HPDE6-E6E7 (cell line): ENCODE data around the gene ALAD.
"Not testable (repeated sequence)": the region's sequence is repeated elsewhere in the genome, so short reads cannot be mapped to it uniquely, and the experiment has no call there.

Source experiments
- DNase-seq: peaks from one replicate; pipeline ENCODE4 v3.0.0; 2011; ENCODE audit warnings: missing footprints; ENCODE audit errors: extremely low spot score

Gene ALAD

GRCh38 chr9:113401027-113401792 is at the start of gene ALAD:
TSS of gene ALAD (minus strand) at chr9:113401284. CDS start at chr9:113393559, 7,725 bp downstream.
- peak; percentile 97 for DNase-seq

DNA sequence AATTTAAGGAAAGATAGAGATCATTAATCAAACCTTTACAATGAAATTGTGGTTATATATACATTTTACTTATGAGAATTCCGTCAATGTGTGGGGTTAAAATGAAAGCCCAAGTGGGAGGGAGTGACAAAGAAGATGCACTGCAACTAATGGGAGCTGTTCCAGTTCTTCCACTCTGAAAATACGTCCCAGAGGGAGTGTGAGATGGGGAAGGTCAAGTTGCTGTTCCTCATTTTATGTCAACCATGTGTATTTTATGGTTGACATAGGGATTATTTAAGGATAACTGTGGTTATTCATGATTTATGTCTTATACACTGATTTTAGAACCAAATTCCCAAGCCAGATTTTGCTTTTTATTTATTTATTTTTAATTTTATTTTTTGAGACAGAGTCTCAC is 48.3 kb upstream of the ALAD start:
- no peak for DNase-seq

DNA sequence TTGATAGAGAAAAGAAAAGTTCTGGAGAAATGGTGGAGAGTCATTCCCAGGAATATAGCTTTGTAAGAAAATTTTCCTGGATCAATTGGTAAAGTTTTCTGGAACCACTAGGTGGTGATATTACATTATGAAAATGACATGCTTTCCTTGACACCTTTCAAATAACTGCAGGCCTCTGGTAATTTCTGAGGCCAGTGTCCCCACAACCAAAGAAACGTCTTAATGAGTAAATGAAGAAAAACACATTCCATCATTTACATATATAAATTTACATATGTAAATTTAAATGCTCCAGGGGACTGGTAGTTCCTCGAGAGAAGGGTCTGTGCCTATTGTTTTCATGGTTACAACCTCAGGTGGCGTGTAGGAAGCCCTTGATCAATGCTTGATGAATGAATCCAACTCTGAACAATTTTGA is 45.2 kb upstream of the ALAD start:
- DNase-seq: peak; percentile 48

GRCh38 chr9:113444736-113445135 is 43.7 kb upstream of the ALAD start:
- no peak for DNase-seq

GRCh38 chr9:113437716-113438115 is 36.6 kb upstream of the ALAD start:
- DNase-seq: not testable (repeated sequence)

DNA sequence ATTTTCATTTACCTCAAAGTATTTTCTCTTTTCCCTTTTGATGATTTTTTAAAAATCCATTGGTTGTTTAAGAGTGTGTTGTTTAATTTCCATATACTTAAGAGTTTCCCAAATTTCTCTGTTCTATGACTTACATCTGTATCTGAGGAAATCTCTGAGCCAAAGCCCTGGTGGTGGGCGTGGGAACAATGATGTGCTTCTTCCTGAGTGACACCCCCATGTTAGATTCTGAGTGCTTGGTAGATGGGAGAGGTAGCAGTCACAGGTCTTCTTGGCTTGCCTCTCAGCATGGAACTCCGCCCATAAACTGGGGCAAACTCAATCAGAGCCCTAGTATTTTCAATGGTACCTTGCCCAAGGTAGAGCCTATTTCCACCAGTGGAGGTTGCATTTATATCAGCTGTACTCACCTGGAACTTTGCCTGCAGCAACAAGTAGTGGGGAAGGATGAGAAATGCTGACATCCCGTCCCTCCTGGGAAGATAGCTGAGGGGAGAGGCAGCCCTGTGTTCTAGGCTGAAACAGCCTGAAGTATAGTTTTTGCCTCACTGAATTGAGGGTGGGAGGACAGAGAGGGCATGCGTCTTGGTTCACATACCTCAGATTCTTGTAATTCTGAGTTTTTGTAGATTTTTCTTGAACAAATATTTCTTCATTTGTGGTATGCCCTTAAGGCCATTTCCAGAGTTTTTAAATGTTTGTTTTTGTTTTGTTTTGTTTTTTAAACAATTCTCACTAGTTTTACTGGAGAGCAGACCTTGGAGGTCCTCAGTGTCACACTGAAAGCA is 35.8 kb upstream of the ALAD start:
- DNase-seq: no peak

GRCh38 chr9:113431191-113431590 is 30.1 kb upstream of the ALAD start:
- no peak for DNase-seq

DNA sequence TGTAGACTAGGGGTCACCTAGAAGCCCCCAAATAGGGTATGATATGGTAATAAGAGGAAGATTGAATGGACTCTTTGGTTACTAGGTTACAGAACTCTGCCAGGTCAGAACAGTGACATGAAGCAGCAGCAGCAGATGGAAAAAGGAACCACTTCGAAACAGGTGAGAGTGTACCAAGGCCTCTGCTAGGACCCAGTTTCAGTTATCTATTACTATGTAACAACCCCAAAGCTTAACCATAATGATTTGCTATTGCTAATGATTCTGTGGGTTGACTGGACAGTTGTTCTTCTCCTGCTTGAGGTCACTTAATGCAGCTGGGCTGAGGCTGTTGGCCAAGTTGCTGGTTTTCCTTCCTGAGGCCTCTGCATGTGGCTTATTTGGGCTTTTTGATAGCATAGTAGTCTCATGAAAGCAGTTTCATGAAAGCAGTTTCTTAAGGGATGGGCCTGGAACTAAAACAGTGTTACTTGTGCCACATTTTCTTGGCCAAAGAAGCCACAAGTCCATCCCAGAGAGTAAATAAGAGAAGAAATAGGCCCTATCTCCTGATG is 27.1 kb upstream of the ALAD start:
- DNase-seq: no peak

DNA sequence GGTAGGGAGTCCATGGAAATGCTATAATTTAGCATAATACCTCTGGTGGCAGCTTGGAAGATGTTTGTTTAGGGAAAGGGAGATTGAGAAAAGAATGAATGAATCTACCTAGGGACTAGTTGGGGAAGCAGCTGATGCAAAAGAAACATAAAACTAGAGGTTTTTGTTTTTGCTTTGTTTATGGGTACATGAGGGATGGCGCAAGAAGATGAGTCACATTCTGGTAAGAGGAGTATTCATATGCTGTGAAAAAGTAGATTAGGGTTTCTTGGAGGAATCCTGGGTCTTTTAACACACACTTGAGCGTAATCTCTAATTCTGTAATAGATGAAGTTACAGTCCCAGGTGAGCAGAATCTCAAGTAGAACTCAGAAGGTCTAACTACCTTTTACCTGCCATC is 26.5 kb upstream of the ALAD start:
- DNase-seq: no peak

DNA sequence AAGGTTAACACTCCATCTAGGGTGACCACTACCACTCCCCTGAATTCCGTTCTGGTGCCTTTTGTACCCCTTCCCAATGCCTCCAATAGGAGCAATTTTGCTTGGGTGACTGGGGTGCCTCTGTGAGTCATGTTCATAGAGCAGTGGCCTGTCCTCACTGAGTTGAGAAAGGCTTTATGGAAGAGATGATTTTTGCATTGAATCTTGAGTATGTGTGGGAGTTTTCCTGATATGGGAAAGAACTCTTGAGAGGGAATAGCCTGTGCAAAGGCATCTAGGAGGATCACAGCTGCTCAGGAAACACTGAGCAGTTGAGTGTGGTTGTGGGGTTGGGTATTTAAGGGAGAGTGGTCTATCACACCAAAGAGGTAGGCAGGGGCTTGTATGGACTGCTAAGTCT is 25.6 kb upstream of the ALAD start:
- DNase-seq: no peak

DNA sequence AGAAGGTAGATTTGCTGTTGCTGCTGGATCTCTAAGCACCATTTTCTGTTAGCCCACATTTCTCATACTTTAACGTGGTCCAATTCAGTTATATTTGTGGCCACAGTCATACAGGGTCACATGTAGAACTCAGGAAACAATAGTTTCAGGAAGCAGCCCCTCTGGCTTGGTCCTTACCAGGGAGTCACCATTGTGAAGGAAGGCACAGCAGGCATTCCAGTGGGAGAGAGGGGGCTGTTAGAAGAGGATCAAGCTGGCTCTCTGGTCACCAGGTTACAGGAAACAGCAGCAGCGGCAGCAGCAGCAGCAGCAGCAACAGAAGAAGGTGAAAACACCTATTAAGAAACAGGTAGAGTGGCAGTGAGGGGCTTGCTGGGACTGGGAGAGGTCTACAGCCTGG is 24.0 kb upstream of the ALAD start:
- no peak for DNase-seq

- DNase-seq: no peak
Measured at GRCh38 chr9:113421726-113422125, 20.6 kb upstream of the ALAD start.

DNA sequence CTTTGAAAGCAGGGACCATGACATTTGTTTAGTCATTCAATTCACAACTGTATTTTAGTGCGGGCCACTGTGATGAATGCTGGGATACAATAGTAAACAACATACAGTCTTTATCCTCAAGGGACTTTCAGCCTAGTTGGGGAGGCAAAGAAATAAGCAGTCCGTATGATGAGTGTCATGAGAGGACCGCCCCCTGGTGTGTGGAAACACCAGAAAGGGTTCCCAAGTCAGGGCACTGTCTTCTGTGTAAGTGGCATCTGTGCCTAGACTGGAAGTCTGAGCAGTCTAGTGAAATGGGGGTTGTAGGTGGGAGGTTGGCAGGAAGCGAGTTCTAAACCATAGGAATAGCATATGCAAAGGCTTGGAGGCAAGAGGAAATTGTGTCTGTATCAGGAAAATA is 16.3 kb upstream of the ALAD start:
- DNase-seq: no peak

DNA sequence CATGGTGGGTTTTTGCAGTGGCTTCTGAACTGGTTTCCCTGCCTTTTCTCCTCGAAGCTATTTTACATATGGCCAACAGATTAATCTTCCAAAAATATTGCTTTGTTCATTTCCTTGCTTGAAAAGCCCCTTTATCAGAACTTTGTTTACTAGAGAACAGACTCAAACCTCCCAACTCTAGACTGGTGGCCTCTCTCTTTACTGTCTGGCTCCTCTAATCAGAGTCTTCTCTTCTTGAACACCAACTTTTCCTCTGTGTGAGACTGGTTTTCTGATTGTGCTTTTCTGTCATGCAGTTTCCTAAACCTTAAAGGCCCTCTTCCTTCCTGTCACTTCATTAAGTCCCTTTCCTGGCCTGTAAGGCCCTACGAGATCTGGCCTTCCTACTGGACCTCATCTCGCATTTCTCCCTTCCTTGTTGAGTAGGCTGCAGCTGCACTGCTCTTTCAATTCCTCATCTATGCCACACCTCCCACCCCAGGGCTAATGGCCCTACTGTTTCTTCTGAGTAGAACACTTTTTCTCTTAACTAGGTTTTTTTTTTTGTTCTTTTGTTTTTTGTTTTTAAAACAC is 15.2 kb upstream of the ALAD start:
- DNase-seq: no peak

DNA sequence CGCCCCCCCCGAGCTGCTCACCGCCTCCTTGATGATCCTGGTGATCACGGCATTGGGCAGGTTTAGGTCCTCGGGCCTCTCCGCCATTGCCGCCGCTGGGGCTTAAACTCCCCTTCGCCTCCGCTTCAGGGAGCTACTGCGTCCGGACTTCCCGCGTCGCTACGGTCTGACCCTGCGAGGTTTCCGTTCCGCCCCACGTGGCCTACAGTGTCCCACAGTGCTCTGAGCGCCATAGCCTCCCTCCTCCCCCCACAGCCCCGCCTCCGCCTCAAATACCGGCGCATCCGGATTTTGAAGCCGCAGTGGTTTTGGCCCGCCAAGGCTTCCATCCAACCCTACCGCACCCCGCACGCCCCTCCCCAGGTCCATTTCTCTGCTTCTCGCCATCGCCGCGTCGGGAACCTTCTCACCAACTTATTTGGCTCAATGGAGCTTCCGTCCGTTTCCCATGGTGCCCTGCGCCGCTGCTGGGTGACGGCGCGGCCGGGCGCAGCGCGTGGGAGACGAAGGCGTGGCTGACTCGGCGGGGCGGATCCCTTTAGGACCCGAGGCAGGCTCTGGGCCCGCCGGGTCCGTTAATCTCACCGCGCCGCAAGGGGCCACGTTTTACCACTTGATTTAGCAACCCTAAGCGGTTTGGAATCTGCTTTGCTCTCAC is 9.3 kb upstream of the ALAD start, which contains the start of the genes C9orf43 and POLE3:
Gene C9orf43, plus strand, starts transcription at position 541 of the 658 bp plus-strand sequence. CDS start 2,747 bp downstream, outside the sequence.
Gene POLE3, minus strand, starts transcription at position 469 of the 658 bp plus-strand sequence. Its CDS starts 382 bp downstream, at position 87.
- DNase-seq: peak; percentile 94

- no peak for DNase-seq
Measured at GRCh38 chr9:113409883-113410206, 8.8 kb upstream of the ALAD start.

GRCh38 chr9:113409481-113409880 is 8.4 kb upstream of the ALAD start:
- no peak for DNase-seq

DNA sequence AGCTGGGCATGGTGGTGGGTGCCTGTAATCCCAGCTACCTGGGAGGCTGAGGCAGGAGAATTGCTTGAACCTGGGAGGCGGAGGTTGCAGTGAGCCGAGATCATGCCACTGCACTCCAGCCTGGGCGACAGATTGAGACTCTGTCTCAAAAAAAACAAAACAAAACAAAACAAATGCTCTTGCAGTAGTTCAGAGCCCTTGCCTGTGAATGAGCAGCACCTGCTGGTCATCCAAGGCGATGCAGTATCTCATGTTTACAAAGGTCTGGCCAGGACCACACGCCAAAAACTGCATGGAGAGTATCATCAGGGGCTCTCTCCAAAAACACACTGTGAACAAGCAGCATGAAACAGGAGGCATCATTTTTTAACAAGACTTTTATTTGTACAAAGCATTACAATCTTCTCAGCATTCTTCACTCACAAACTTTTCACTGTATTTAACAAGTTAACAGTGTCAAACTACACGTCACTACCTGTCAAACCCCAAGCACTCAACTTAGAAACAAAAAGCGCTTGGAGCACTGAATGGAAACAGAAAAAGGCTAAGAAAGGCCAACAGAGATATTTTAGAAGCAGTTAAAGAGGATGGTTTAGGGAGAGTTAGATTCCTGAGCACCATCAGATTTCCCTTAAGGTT is 5.9 kb upstream of the ALAD start:
- not testable (repeated sequence) for DNase-seq

DNA sequence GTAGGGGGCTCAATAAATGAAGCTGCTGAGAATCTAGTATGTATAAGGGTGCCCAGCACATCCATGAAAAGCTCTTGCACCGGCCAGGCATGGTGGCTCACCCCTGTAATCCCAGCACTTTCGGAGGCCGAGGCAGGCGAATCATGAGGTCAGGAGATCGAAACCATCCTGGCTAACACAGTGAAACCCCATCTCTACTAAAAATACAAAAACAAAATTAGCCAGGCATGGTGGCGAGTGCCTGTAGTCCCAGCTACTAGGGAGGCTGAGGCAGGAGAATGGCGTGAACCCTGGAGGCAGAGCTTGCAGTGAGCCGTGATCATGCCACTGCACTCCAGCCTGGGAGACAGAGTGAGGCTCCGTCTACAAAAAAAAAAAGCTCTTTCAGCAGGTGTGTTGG is 5.3 kb upstream of the ALAD start:
- DNase-seq: not testable (repeated sequence)

DNA sequence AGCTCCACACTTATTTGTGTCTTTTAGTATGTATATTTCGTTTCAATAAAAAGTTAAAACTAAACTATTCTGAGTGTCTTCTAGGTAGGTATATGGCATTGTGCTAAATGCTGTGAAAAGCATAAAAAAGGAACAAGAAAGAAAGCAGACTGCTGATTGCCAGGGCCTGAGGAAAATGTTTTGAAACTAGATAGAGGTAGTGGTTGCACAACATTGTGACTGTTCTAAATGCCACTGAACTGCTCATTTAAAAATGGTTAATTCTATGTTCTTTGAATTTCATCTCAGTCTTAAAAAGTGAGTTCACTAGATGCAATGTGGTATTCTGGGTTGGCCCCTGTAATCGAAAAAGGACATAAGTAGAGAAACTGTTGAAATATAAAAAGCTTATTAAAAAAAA is 2.6 kb upstream of the ALAD start:
- no peak for DNase-seq

- DNase-seq: no peak
Measured at GRCh38 chr9:113399646-113400200, 1.4 kb downstream of the ALAD start.
